Prostate gland (tissue), 2 donors: Measurements from ENCODE around the gene RHOBTB1.

ENCODE experiments used
- POLR2A ChIP-seq: fragments of 450-650 bp; IDR thresholded peaks from one replicate; pipeline ENCODE4 v1.6.1; 2016; ENCODE audit warnings: antibody characterized with exemption, mild to moderate bottlenecking
- TF ChIP-seq, protein P1 (sequence below), 4 experiments: fragments of 200-600 bp in 2 of 4; fragments of 450-650 bp in 2 of 4; sonication (generic) in 2 of 4; IDR thresholded peaks; 1 replicate in 3 of 4; 2 replicates in 1 of 4; pipeline ENCODE4 v1.5.1; 2016 to 2019; ENCODE audit warnings: antibody characterized with exemption in 4 of 4, mild to moderate bottlenecking in 2 of 4, moderate library complexity in 2 of 4

GRCh38 chr10:60846173-60846572, 97.8 kb downstream of the RHOBTB1 start:
- TF ChIP-seq, protein P1, sequence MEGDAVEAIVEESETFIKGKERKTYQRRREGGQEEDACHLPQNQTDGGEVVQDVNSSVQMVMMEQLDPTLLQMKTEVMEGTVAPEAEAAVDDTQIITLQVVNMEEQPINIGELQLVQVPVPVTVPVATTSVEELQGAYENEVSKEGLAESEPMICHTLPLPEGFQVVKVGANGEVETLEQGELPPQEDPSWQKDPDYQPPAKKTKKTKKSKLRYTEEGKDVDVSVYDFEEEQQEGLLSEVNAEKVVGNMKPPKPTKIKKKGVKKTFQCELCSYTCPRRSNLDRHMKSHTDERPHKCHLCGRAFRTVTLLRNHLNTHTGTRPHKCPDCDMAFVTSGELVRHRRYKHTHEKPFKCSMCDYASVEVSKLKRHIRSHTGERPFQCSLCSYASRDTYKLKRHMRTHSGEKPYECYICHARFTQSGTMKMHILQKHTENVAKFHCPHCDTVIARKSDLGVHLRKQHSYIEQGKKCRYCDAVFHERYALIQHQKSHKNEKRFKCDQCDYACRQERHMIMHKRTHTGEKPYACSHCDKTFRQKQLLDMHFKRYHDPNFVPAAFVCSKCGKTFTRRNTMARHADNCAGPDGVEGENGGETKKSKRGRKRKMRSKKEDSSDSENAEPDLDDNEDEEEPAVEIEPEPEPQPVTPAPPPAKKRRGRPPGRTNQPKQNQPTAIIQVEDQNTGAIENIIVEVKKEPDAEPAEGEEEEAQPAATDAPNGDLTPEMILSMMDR (IDR thresholded peaks at IDR 0.05), result no peak
- TF ChIP-seq POLR2A, result no peak
